Measurements from ENCODE around the gene COL1A2.

Gene COL1A2

GRCh38 chr7:94436700-94437099 is 42.0 kb downstream of the COL1A2 start:
- ChIA-PET POLR2A (no interaction called here), CTCF (interaction anchor here (0.7 to 3.4 kb wide), 15 partner anchors 9 to 1254 kb away, joined by 3 to 27 read pairs (median 5); partner anchors contain the start of gene COL1A2)
- DNase-seq (ENCODE audit: extremely low spot score) = no peak
- no peak for TF ChIP-seq CTCF (IDR thresholded peaks at IDR 0.05; ENCODE audit: control extremely low read depth, extremely low read depth, low read depth, missing control alignments)

- no peak for TF ChIP-seq CTCF (IDR thresholded peaks at IDR 0.05; ENCODE audit: control extremely low read depth, extremely low read depth, low read depth, missing control alignments)
- CTCF ChIA-PET = interaction anchor here (0.7 to 2.6 kb wide), 4 partner anchors 8 to 40 kb away, joined by 3 to 13 read pairs (median 6); no protein-coding TSS in a partner anchor
- POLR2A ChIA-PET = no interaction called here
- DNase-seq (ENCODE audit: extremely low spot score) = no peak
Observed at GRCh38 chr7:94439893-94440381, 45.2 kb downstream of the COL1A2 start.

- DNase-seq (ENCODE audit: extremely low spot score) = no peak
- CTCF ChIA-PET = interaction anchor here (0.7 to 2.6 kb wide), 5 partner anchors 8 to 40 kb away, joined by 3 to 13 read pairs (median 4); no protein-coding TSS in a partner anchor
- no peak for TF ChIP-seq CTCF (IDR thresholded peaks at IDR 0.05; ENCODE audit: control extremely low read depth, extremely low read depth, low read depth, missing control alignments)
- POLR2A ChIA-PET = no interaction called here
Observed at GRCh38 chr7:94440451-94441039, 45.9 kb downstream of the COL1A2 start.

- POLR2A ChIA-PET = no interaction called here
- no peak for DNase-seq (ENCODE audit: extremely low spot score)
- CTCF ChIA-PET = interaction anchor here (1.4 to 2.6 kb wide), 4 partner anchors 9 to 41 kb away, joined by 3 to 13 read pairs (median 6); no protein-coding TSS in a partner anchor
- TF ChIP-seq CTCF (IDR thresholded peaks at IDR 0.05; ENCODE audit: control extremely low read depth, extremely low read depth, low read depth, missing control alignments) = no peak
Observed at GRCh38 chr7:94441138-94441537, 46.4 kb downstream of the COL1A2 start.

- no peak for TF ChIP-seq CTCF (IDR thresholded peaks at IDR 0.05; ENCODE audit: control extremely low read depth, extremely low read depth, low read depth, missing control alignments)
- no peak for DNase-seq (ENCODE audit: extremely low spot score)
- POLR2A ChIA-PET = no interaction called here
- CTCF ChIA-PET = interaction anchor here (1.1 to 1.9 kb wide), 4 partner anchors 8 to 214 kb away, joined by 3 to 7 read pairs (median 4); no protein-coding TSS in a partner anchor
Observed at GRCh38 chr7:94442639-94443038, 47.9 kb downstream of the COL1A2 start.

- no peak for DNase-seq (ENCODE audit: extremely low spot score)
- CTCF ChIA-PET = interaction anchor here (1.3 to 2.8 kb wide), 3 partner anchors 9 to 1245 kb away, joined by 3 to 27 read pairs (median 3); no protein-coding TSS in a partner anchor
- TF ChIP-seq CTCF (IDR thresholded peaks at IDR 0.05; ENCODE audit: control extremely low read depth, extremely low read depth, low read depth, missing control alignments) = no peak
- POLR2A ChIA-PET = no interaction called here
Observed at GRCh38 chr7:94444813-94445212, 50.1 kb downstream of the COL1A2 start.

Data from GM10248 (cell line).